K562 (cell line): ENCODE measurements around the gene UBE2E2. TPM values are rescaled to one million over a fixed set of nuclear protein-coding genes. Genes with fewer than 3 reads are reported as not detected.

Experiments used
- ATAC-seq: fragments of 200-7000 bp; cut with Tn5 transposase; 3 replicates; pipeline ENCODE4 v1.9.1; 2020; ENCODE audit warnings: moderate library complexity
- BruUV-seq: library from RNA; stranded (reverse); fragments of 400-500 nt; replicated peaks from 2 replicates; lab custom pipeline; 2021; lab: Mats Ljungman, UMichigan
- CTCF ChIA-PET: fragments of 300-600 bp; formaldehyde crosslinking; extraction: SDS; loops from one replicate; lab custom pipeline; 2021; ENCODE audit warnings: low intra/inter-chr PET ratio; lab: Yijun Ruan, JAX
- POLR2A ChIA-PET: fragments of 300-600, 350-650 bp; sonication (Branson Sonifier 250); formaldehyde crosslinking; extraction: SDS; loops from one replicate; lab custom pipeline; 2021; ENCODE audit warnings: antibody characterized with exemption, inconsistent platforms; lab: Yijun Ruan, JAX
- DNase-seq, 4 experiments: peaks; one replicate each; pipeline versions ENCODE4 v3.0.0 to v3.0.0-alpha.2; 2011 to 2018; ENCODE audit warnings: low spot score in 3 of 4, mixed read lengths in 3 of 4; ENCODE audit errors: extremely low read depth in 1 of 4
- FAIRE-seq: peaks from 2 replicates; lab custom pipeline; 2011; peaks lifted over from hg19 to GRCh38; lab: Jason Lieb, UNC
- H2AFZ ChIP-seq: 2 replicates; pipeline ENCODE4 v1.6.0; 2011; ENCODE audit warnings: low read depth, low read length, control low read depth, inconsistent platforms
- H3K27ac ChIP-seq: fragments of 200-600 bp; 3 replicates; pipeline ENCODE4 v1.8.0; 2011; ENCODE audit warnings: low read depth, mild to moderate bottlenecking, control low read depth, inconsistent platforms, low read length, moderate library complexity, mixed read lengths; ENCODE audit errors: extremely low read depth
- H3K27me3 ChIP-seq, 2 experiments: fragments of 300-600 bp in 1 of 2; 2 replicates in 1 of 2; 3 replicates in 1 of 2; pipeline versions ENCODE4 v1.6.0 to v1.8.0; 2011; ENCODE audit warnings: inconsistent platforms in 2 of 2, low read length in 2 of 2, mild to moderate bottlenecking in 1 of 2, mixed read lengths in 1 of 2, moderate library complexity in 1 of 2; ENCODE audit not compliant: control insufficient read depth in 2 of 2, insufficient read depth in 2 of 2
- H3K36me3 ChIP-seq: fragments of 300-600 bp; 3 replicates; pipeline ENCODE4 v1.8.0; 2011; ENCODE audit warnings: mild to moderate bottlenecking, low read length, inconsistent platforms; ENCODE audit not compliant: control insufficient read depth, insufficient read depth
- H3K4me1 ChIP-seq, 2 experiments: fragments of 200-600 bp in 1 of 2; replicated peaks in 1 of 2; 2 replicates in 1 of 2; 3 replicates in 1 of 2; pipeline versions ENCODE4 v1.5.1 to v1.8.0; 2011; ENCODE audit warnings: inconsistent platforms in 2 of 2, low read length in 2 of 2, mild to moderate bottlenecking in 1 of 2, mixed read lengths in 1 of 2, moderate library complexity in 1 of 2; ENCODE audit not compliant: control insufficient read depth in 2 of 2, insufficient read depth in 2 of 2
- H3K4me2 ChIP-seq: 2 replicates; pipeline ENCODE4 v1.6.1; 2011; ENCODE audit warnings: low read length, control low read depth, inconsistent platforms, mixed read lengths; ENCODE audit not compliant: insufficient read depth
- H3K4me3 ChIP-seq: fragments of 200-600 bp; sonication (generic), shearing (Covaris generic); 2 replicates; pipeline ENCODE4 v1.5.1; 2016; ENCODE audit warnings: control low read depth, inconsistent platforms
- H3K79me2 ChIP-seq: fragments of 200-600 bp; 3 replicates; pipeline ENCODE4 v1.8.0; 2011; ENCODE audit warnings: low read length, inconsistent platforms; ENCODE audit not compliant: control insufficient read depth, insufficient read depth
- H3K9ac ChIP-seq, 2 experiments: 2 replicates each; pipeline versions ENCODE4 v1.6.0 to v1.6.1; 2011; ENCODE audit warnings: low read depth in 2 of 2, low read length in 2 of 2, control low read depth in 1 of 2, inconsistent platforms in 1 of 2, mild to moderate bottlenecking in 1 of 2, mixed read lengths in 1 of 2; ENCODE audit not compliant: insufficient read depth in 1 of 2
- H3K9me1 ChIP-seq: one replicate; pipeline ENCODE4 v1.6.0; 2011; ENCODE audit warnings: inconsistent platforms, mild to moderate bottlenecking, low read length, moderate library complexity; ENCODE audit not compliant: control insufficient read depth, insufficient read depth
- H3K9me3 ChIP-seq: replicated peaks from 2 replicates; pipeline ENCODE4 v1.5.1; 2011; ENCODE audit warnings: low read depth, low read length, inconsistent platforms; ENCODE audit not compliant: control insufficient read depth, insufficient read depth
- H4K20me1 ChIP-seq: replicated peaks from 2 replicates; pipeline ENCODE4 v1.6.1; 2011; ENCODE audit warnings: low read length, inconsistent platforms, mixed read lengths; ENCODE audit not compliant: control insufficient read depth, insufficient read depth
- ETV6 ChIP-seq, 3 experiments: fragments of 150-350 bp in 1 of 3; sonication (generic) in 1 of 3; formaldehyde crosslinking in 1 of 3; IDR thresholded peaks; 2 replicates each; pipeline versions ENCODE4 v1.6.1 to v1.8.0; 2014 to 2022; ENCODE audit warnings: borderline replicate concordance in 2 of 3, low read depth in 2 of 3, antibody characterized with exemption in 1 of 3, low read length in 1 of 3, mild to moderate bottlenecking in 1 of 3, missing genetic modification reagents in 1 of 3
- EZH2 ChIP-seq: IDR thresholded peaks from 2 replicates; pipeline ENCODE4 v1.6.1; 2012; ENCODE audit warnings: low read depth, mild to moderate bottlenecking, inconsistent platforms, low read length, borderline replicate concordance
- KDM1A ChIP-seq, 2 experiments: fragments of 450-650 bp; IDR thresholded peaks; 2 replicates each; pipeline ENCODE4 v1.6.1; 2016; ENCODE audit warnings: mild to moderate bottlenecking in 2 of 2
- RBM34 ChIP-seq: fragments of 200-400 bp; formaldehyde crosslinking; IDR thresholded peaks from 2 replicates; pipeline ENCODE4 v1.6.1; 2018; ENCODE audit warnings: low read length, borderline replicate concordance; ENCODE audit not compliant: insufficient read depth
- YBX1 ChIP-seq: fragments of 450-650 bp; IDR thresholded peaks from 2 replicates; pipeline ENCODE4 v1.7.1; 2016; ENCODE audit warnings: mild to moderate bottlenecking
- ZSCAN29 ChIP-seq: fragments of 450-650 bp; IDR thresholded peaks from 2 replicates; pipeline ENCODE4 v1.6.1; 2017
- WGBS: fragments of 100-300 bp; shearing (Covaris generic); methylation state at CpG from one replicate; pipeline ENCODE4 v1.1.6; 2016; ENCODE audit warnings: low coverage, mixed read lengths; ENCODE audit not compliant: insufficient coverage; ENCODE audit errors: missing lambda C conversion rate; 5-methylcytosine and 5-hydroxymethylcytosine counted together
- in situ Hi-C: fragments of 300-500 bp; cut with MboI; formaldehyde crosslinking; loops from 4 replicates; pipeline ENCODE4 v1.15.0; 2018; ENCODE audit warnings: inconsistent platforms, mixed read lengths
- intact Hi-C: fragments of 100-400 bp; cut with micrococcal nuclease; formaldehyde crosslinking; loops from 2 replicates; pipeline ENCODE4 v1.14.2; 2022
- polyA plus RNA-seq, 8 experiments: library from polyadenylated mRNA; depleted of rRNA in 4 of 8; stranded (reverse) in 5 of 8; unstranded in 3 of 8; fragments of >200 nt; fragmentation: Nextera tagmentation in 2 of 8; fragmentation: Illumina TruSeq in 1 of 8; extraction: Ambion mirVana in 2 of 8; extraction: Trizol in 1 of 8; gene quantifications; 2 replicates each; pipeline versions ENCODE4 v1.2.1 to v1.2.3, GENCODE V29; 2011 to 2014; ENCODE audit warnings: inconsistent platforms in 1 of 8, missing spikeins in 1 of 8
- total RNA-seq, 7 experiments: library from RNA; depleted of rRNA in 6 of 7; stranded (reverse); fragments of >200 nt in 6 of 7; fragmentation: Illumina TruSeq in 2 of 7; extraction: Trizol in 2 of 7; gene quantifications; 2 replicates each; pipeline versions ENCODE4 v1.2.1 to v1.2.3, GENCODE V29; 2011 to 2021; ENCODE audit warnings: low replicate concordance in 1 of 7
- TF ChIP-seq, protein P1 (sequence below): fragments of 250-450 bp; sonication (Bioruptor Pico); IDR thresholded peaks from 2 replicates; pipeline ENCODE4 v1.5.0; 2022; ENCODE audit warnings: mild to moderate bottlenecking
- TF ChIP-seq, protein P2 (sequence below): fragments of 450-650 bp; IDR thresholded peaks from 2 replicates; pipeline ENCODE4 v1.6.1; 2017; ENCODE audit warnings: antibody characterized with exemption, mild to moderate bottlenecking
- TF ChIP-seq, protein P3 (sequence below): IDR thresholded peaks from 3 replicates; pipeline ENCODE4 v1.6.1; 2011; ENCODE audit warnings: borderline replicate concordance, mild to moderate bottlenecking, moderate library complexity; ENCODE audit not compliant: insufficient read length; ENCODE audit errors: extremely low read depth
- TF ChIP-seq, protein P4 (sequence below): IDR thresholded peaks from 2 replicates; pipeline ENCODE4 v1.6.1; 2012; ENCODE audit warnings: low read depth, low read length, improper control_type of control experiment, borderline replicate concordance

The UBE2E2 gene
- total and polyA plus RNA-seq, 9 of the 15 experiments (the other 6 are each of a cell fraction or from before 2014, with no cell fraction given): 0.22 to 5.1 (median 1.9) TPM

DNA sequence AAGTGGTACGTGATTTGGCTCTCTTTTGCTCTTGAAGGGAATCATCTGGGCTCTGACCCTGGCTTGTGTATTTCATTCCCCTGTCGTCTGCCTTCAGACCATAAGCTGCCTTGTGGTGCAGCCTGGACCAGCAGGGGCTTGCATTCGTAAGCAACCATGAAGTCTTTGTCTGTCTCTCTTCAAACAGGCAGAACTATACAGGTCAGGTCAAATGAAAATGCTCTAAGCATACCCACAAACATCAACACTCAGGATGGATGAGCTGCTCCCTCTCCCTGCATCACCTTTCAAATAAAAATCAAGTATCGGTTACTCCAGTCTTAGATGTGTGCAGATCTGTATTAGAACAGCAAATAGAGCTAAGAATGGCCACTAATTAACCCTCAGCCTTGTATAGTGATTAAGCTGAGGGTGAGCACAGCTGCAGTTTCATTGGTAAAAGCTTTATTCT is 334.0 kb downstream of the UBE2E2 start:
- Histone ChIP-seq H3K4me3 (no peak overlapping the region), H3K36me3 (no peaks in the 10 kb centered on the region), H3K27me3 (no peaks in the 10 kb centered on the region), H2AFZ (no peak overlapping the region), H3K4me2 (no peak overlapping the region), H3K9ac (no peak overlapping the region), H3K9me1 (no peaks in the 10 kb centered on the region), H3K9me3 (no peaks in the 10 kb centered on the region; the same call in 1 of the 2 replicates), H3K79me2 (no peaks in the 10 kb centered on the region), H4K20me1 (no peaks in the 10 kb centered on the region), H3K4me1 (no peaks in the 10 kb centered on the region), H3K27ac (no peak overlapping the region)
- ATAC-seq (no peak), DNase-seq (no peak), FAIRE-seq (no peak)
- intact Hi-C loops (no loop called here), in situ Hi-C loops (no loop called here)
- 0% methylated on average over 4 of the region's 4 CpGs for whole genome bisulfite sequencing
- BruUV-seq: no TSS peak
- POLR2A ChIA-PET: no interaction called here
- CTCF ChIA-PET: no interaction called here
- TF ChIP-seq, protein P1, sequence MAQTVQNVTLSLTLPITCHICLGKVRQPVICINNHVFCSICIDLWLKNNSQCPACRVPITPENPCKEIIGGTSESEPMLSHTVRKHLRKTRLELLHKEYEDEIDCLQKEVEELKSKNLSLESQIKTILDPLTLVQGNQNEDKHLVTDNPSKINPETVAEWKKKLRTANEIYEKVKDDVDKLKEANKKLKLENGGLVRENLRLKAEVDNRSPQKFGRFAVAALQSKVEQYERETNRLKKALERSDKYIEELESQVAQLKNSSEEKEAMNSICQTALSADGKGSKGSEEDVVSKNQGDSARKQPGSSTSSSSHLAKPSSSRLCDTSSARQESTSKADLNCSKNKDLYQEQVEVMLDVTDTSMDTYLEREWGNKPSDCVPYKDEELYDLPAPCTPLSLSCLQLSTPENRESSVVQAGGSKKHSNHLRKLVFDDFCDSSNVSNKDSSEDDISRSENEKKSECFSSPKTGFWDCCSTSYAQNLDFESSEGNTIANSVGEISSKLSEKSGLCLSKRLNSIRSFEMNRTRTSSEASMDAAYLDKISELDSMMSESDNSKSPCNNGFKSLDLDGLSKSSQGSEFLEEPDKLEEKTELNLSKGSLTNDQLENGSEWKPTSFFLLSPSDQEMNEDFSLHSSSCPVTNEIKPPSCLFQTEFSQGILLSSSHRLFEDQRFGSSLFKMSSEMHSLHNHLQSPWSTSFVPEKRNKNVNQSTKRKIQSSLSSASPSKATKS (CRISPR knock-in tag): no peak
- TF ChIP-seq RBM34 (no peak), YBX1 (no peak), KDM1A (IDR thresholded peaks at IDR 0.05) (no peak), ZSCAN29 (no peak), EZH2 (no peak), ETV6 (IDR thresholded peaks at IDR 0.05; ENCODE audit: borderline replicate concordance in 1 of 2, low read depth in 2 of 2, low read length in 1 of 2) (no peak), ETV6 (CRISPR knock-in tag; IDR thresholded peaks at IDR 0.05; ENCODE audit: borderline replicate concordance) (no peak)
- TF ChIP-seq, protein P2, sequence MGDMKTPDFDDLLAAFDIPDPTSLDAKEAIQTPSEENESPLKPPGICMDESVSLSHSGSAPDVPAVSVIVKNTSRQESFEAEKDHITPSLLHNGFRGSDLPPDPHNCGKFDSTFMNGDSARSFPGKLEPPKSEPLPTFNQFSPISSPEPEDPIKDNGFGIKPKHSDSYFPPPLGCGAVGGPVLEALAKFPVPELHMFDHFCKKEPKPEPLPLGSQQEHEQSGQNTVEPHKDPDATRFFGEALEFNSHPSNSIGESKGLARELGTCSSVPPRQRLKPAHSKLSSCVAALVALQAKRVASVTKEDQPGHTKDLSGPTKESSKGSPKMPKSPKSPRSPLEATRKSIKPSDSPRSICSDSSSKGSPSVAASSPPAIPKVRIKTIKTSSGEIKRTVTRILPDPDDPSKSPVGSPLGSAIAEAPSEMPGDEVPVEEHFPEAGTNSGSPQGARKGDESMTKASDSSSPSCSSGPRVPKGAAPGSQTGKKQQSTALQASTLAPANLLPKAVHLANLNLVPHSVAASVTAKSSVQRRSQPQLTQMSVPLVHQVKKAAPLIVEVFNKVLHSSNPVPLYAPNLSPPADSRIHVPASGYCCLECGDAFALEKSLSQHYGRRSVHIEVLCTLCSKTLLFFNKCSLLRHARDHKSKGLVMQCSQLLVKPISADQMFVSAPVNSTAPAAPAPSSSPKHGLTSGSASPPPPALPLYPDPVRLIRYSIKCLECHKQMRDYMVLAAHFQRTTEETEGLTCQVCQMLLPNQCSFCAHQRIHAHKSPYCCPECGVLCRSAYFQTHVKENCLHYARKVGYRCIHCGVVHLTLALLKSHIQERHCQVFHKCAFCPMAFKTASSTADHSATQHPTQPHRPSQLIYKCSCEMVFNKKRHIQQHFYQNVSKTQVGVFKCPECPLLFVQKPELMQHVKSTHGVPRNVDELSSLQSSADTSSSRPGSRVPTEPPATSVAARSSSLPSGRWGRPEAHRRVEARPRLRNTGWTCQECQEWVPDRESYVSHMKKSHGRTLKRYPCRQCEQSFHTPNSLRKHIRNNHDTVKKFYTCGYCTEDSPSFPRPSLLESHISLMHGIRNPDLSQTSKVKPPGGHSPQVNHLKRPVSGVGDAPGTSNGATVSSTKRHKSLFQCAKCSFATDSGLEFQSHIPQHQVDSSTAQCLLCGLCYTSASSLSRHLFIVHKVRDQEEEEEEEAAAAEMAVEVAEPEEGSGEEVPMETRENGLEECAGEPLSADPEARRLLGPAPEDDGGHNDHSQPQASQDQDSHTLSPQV: no peak
- TF ChIP-seq, protein P3, sequence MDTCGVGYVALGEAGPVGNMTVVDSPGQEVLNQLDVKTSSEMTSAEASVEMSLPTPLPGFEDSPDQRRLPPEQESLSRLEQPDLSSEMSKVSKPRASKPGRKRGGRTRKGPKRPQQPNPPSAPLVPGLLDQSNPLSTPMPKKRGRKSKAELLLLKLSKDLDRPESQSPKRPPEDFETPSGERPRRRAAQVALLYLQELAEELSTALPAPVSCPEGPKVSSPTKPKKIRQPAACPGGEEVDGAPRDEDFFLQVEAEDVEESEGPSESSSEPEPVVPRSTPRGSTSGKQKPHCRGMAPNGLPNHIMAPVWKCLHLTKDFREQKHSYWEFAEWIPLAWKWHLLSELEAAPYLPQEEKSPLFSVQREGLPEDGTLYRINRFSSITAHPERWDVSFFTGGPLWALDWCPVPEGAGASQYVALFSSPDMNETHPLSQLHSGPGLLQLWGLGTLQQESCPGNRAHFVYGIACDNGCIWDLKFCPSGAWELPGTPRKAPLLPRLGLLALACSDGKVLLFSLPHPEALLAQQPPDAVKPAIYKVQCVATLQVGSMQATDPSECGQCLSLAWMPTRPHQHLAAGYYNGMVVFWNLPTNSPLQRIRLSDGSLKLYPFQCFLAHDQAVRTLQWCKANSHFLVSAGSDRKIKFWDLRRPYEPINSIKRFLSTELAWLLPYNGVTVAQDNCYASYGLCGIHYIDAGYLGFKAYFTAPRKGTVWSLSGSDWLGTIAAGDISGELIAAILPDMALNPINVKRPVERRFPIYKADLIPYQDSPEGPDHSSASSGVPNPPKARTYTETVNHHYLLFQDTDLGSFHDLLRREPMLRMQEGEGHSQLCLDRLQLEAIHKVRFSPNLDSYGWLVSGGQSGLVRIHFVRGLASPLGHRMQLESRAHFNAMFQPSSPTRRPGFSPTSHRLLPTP: no peak
- TF ChIP-seq, protein P4, sequence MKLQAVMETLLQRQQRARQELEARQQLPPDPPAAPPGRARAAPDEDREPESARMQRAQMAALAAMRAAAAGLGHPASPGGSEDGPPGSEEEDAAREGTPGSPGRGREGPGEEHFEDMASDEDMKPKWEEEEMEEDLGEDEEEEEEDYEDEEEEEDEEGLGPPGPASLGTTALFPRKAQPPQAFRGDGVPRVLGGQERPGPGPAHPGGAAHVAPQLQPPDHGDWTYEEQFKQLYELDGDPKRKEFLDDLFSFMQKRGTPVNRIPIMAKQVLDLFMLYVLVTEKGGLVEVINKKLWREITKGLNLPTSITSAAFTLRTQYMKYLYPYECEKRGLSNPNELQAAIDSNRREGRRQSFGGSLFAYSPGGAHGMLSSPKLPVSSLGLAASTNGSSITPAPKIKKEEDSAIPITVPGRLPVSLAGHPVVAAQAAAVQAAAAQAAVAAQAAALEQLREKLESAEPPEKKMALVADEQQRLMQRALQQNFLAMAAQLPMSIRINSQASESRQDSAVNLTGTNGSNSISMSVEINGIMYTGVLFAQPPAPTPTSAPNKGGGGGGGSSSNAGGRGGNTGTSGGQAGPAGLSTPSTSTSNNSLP: no peak
